GM18873 (cell line): ENCODE data around the gene CACNA1C.

ENCODE experiments used
- ATAC-seq: cut with Tn5 transposase; IDR thresholded peaks from one replicate; pipeline ENCODE4 v1.9.1; 2021; ENCODE audit warnings: mild to moderate bottlenecking, moderate library complexity, moderate number of reproducible peaks; ENCODE audit not compliant: unreplicated experiment, low FRiP score

CACNA1C gene

DNA sequence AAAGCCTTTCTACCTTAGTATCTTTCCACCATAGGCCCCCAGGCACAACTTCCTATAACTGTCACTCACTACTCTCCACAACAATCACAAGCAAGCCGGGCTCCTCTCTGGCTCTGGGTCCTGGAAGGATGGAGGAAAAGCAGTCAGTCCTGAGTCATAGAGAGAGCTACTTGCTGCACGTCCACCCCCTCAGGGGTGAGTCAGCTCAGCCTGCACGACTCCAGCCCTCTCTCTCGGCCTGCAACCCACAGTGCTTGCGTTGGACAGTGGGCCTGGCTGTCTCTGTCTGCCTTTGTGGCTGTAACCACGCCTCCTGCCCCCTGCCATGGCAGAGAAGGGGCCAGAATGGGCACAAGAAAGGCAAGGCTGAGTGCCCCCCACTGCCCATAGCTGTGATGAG is 587.9 kb downstream of the CACNA1C start:
- ATAC-seq, result no peak

- no peak for ATAC-seq
Observed at GRCh38 chr12:2641207-2641606, 588.4 kb downstream of the CACNA1C start.

DNA sequence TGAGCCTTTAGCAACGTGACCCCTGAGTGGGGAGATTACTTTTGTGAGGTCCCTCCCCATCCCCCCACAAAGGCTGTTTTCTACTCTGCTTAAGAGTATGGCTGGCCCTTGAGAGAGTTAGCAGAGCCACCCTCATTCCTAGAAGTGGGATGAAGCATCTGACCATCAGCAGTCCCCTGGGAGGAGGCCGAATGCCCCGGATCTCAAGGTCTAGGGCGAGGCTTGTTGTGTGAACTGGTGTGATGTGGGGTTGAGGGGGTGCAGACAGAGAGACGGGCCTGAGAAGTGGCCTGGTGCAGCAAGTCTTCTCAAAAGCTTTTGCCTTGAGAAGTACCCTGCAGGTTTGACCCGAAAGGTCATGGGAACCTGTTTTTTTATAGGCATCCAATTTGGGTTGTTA is 589.0 kb downstream of the CACNA1C start:
- ATAC-seq, result no peak

DNA sequence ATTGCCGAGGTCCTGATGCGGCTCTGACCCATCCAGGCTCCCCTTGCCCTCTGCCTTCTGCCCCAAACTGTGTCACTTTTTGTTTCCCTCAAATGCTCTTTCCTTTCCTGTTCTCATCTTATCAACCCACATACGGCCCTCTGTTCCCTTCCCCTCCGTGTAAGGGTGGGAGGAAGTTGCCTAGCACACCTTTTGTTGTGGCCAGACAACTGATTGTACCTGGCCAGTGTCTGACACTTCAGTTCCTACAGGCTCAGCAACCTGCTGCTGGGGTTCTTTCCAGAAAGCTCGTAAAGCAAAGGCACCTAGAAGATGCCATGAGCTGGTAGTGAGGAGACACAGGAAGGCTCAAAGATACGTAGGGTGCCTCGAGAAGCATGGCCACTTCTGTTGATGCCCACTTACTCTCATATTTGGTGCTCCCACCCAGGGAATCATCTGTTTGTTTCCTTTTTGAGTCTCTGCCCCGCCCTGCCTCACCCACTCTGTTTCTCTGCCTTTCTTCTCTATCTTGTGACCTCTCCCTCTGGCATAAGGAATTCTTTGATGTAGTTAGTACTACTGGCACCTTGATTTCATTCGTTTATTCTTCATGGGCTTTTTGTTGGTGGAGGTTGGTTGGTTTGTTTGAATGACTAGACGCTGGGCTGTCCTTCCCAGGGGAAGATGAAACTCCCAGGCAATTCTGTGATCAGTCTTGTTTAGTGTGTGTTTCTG is 589.5 kb downstream of the CACNA1C start:
- ATAC-seq, result no peak

DNA sequence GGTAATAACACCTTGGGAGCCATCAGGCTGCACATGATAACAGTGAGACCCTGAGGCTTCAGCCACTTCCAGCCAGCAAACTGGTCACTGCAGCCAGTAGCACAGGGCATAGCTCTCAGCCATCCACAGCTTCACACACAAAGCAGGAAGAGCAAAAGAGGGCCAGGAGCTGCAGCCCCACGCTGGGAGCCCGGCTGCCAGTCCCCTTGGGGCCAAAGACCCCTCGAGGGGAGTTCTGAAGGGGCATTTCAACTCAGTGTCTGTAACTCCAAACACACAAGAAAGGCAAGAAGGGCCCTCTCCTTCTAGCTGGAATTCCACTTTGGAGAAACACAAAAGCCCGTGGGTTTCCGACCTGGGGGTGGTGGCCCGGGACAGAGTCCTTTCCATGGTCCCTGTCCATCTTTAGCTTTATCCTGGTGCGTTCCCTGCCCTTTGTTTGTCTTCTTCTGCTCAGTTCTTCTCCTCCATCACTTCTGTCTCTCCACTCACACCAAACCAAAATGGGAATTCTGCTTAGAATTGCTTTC is 590.2 kb downstream of the CACNA1C start:
- no peak for ATAC-seq

DNA sequence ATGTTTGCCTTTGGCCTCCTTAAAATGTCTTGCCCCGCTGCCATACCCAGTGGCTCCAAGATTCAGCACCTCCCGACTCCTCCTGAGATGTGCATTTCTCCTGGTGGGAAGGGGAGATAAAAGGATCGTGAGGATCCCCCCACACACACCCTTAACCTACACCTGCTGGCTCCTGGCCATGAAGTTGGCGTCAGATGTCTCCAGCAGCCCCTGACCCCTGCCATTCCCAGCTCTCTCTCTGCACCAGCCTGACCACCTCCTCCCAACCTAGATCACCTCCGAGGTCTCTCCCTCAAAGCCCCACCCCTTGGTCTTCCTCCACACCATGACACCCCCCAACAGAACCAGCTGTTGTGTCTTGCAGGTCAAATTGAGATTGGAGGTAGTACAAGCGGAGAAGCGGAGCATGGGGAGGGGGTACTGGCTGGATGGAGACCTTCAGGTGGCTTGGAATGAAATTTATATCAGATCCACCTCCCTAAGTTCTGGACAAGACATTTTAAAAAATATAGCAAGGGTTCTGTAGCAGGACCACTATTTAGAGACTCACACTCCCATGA is 590.9 kb downstream of the CACNA1C start:
- no peak for ATAC-seq

DNA sequence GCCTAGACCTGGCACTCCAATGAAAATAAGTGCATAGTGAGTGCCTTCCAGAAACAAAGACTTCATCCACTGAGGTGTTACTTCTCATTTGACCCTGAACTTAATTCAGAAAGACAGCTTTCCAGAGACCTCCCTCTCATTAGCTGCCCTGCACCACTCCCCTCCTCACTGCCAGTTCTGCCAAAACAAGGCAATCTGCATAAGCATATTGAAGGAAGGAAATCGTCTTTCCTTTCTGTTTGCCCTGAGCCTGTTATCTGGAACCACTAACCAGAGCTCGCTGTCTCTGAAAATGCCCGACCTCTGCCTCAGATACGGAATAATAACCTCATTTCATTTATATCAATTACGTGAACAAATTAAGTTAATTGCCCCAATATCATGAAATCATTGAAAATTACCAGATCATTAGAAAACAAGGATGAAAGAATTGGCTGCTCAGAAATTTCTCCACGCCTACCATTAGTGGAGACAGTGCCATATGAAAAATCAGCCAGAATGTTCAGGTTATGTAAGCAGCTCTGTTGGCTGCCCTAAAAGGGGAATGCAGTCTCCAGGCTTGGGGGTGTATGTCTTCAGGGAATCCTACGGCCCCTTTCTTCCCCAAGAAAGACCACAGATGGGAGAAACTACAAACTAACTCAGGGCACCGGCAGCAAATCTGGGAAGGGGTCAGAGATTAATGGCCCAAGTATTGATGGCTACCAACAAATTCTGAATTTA is 592.1 kb downstream of the CACNA1C start:
- no peak for ATAC-seq

DNA sequence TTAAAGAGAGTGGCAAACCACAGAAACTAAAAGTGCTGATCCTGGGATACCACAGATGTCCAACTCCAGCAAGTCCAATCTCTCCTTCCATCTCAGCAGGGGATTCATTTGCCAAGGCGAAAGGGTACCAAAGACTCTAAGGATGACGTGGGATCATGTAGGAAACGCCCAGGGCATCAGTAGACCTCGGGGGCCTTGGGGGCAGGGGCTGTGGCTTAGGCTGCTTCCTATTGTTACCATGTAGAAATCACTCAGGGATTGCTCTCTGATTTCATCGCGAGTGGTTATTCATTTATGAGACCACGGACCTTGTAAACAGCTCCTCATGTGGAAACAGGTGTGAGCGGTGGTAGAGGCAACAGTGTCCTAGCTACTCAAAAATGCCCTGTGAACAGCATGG is 592.7 kb downstream of the CACNA1C start:
- no peak for ATAC-seq

DNA sequence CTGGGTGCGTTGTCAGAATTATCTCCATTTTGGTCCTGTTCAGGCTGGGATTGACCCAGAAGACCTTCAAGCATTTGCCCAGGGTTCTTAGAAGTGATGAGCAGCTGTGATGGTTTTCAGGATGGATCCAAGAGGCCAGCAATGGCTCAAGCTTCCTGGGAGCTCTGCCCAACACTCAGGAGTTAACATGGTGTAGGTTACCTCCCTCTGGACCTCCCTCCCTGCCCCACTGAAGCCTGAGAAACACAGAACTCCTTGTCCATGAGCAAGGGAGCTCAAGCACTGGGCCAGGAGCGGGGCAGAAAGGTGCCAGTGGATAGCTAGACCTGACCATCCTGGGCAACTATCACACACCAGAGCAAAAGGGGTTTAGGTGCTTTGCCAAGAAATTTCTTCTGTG is 593.6 kb downstream of the CACNA1C start:
- no peak for ATAC-seq

DNA sequence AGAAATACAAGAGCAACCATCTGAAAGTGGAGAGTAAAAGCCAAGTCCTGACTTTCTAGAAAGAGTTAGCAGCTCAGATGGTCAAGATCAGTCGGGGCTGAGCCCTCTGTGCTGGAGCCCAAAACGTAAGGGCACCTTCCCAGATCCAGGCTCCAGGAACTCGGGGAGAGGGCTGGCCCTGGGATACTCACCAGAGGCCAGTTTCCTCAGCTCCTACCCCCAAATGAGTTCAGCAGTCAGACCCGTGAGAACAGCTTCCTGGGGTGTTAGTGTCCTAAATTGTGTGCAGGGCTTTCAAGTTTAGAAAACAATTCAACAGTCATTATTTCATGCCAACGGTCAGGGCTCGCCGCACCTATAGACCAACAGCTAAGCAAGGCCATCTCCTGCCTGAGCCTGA is 594.4 kb downstream of the CACNA1C start:
- ATAC-seq, result no peak

GRCh38 chr12:2648406-2648805 is 595.6 kb downstream of the CACNA1C start:
- ATAC-seq, result no peak

DNA sequence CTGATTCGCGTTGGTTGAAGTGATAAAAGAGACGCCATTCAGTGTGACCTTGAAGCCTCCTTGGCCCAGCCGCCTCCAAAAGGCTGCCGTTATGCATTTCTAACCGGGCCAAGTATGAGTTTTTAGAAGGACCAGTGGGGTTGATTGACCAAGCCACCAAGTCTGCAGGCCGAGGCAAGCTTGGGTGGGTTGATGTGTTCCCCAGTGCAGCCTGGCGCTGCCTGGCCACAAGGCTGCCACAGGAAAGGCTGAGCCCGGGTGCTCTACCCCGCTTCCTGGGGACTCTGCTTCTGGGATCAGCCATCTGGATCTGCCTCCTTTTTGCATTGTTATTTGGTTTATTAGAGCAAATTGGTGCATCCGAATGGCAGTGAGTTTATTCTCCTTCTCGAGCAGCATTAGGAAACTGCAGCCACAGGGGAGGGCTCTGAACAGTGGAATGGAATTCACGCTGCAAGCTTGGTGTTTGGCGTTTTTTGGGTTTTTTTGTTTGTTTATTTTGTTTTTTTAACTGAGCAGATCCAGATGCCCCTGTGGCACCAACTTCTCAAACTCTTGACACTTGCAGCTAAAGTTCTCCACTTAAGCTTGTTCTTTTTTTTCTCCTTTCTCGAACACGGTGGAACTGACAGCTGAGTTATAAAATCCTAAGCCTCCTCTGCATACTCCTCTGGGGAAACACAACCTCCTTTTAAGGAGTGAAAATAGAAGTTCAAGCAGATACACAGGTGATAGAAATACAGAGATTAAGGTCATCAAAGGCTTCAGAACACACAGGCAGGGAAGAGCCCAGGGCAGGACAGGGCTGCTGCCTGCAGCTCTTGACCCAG is 596.6 kb downstream of the CACNA1C start:
- ATAC-seq, result no peak

DNA sequence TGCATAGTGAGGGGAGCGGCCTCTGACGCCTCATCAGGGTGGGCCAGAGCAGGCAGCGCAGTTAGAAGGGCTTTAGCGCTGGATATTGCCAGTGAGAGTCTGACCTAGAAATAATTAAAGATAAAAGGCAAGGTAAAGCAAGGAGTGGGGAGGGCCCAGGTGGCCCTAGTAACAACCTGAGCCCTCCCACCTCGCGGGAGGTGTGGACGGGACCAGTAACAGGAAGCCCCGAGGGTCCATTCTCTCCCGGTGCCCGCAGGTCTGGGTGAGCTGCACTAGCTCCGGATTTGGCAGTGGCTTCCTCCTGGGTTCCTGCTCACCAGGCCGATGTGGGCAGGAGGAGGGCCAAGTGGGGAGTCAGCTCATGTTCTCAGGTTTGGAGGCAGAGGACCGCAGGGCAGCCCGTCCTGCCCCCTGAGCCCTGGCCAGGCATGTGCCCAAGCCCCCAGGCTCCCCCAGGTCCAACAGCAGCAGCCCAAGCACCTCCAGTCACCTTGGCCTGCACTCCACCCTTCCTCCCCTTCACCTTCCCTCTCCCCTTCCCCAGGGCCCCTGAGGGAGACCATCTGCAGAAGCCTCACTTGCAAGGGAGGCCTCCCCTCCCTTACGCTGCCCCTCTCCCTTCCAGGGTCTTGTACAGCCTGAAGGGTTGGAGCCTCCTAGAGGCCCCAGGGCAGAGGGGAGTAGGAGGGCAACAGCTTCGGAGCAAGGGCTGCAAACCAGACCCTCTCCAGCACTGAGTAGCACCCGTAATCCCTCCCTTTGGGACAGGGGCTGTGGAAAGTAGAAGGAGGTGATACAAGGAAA is 597.7 kb downstream of the CACNA1C start:
- no peak for ATAC-seq

DNA sequence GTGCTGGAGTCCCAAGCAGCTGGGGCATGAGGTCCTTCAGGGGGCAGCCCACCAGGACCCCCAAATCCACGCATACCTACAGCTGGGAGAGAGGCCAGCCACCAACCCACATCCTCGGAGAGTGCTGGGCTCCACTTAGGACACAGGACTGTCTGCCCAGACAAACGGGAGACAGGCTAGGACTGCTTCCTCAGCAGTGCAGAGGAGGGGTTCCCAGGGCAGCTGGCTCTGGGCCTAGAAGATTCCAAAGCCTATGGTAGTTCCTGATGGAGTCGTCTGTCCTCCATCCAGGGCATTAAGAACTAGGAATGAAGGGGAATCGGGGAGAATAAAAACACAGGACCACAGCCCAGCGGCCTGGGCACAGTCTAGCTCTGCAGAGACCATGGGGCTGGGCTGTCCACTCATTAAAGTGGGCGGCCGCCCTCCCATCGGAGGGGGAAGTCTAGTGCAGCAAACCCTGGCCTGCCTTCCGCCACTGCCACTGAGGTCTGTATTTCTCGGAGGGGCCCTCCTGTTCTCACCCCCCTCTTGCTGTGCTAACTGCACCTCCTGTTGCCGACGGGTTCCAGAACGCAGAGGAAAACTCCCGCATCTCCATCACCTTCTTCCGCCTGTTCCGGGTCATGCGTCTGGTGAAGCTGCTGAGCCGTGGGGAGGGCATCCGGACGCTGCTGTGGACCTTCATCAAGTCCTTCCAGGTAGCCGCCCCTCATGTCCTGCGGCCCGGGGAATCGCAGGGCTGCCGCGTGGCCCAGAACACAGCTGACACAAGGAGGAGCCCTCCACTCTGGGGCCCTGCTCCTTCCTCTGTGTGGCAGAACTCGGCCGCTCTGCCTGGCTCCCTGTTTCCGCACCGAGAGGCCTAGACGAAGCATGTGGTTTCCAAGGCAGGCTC is 598.5 kb downstream of the CACNA1C start:
- no peak for ATAC-seq

DNA sequence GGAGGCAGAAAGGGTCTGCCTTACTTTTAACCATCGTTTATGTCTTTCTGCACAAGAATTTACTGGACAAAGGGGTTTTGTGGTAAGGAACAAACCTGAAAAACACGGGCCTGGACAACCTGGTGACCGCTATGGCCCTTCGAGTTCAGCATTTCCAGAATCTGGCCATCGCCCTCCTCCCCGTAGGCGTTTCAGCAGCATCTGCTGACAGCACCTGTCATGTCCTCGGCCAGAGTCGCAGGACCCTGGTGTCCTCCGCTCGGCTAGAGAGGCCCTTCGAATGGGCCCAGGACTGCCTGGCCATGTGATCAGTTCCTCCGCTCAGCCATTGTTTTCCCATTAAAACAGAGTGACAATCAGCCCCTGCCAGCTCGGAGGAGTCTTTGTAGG is 599.2 kb downstream of the CACNA1C start:
- no peak for ATAC-seq

- ATAC-seq, result no peak
Observed at GRCh38 chr12:2652401-2653081, 599.8 kb downstream of the CACNA1C start.

DNA sequence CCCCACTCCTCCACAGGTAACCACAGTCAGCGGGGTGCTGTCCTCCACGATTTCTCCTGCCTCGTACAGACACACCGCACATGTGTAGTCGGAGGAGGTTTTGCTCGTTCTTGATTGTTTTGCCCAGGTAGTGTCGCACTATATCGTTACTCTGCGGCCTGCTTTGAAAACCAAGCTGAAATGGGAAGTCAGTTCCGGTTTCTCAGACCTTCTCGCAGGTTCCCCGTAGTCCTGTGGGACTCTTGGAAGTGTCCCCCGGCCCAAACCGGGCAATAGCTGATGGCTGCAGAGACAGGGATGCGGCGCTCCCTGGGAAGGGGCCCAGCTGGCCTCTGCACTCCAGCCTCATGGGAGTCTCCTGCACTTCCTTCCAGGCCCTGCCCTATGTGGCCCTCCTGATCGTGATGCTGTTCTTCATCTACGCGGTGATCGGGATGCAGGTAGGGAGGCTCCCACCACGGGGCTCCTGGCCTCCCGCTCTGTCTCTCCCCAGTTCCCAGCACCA is 600.7 kb downstream of the CACNA1C start:
- no peak for ATAC-seq

GRCh38 chr12:2654311-2654710 is 601.5 kb downstream of the CACNA1C start:
- ATAC-seq, result no peak
